Limb (tissue), 2 donors: Measurements from ENCODE around the gene CLRN2.
A peak's percentile ranks its signal among the peaks of the same experiment; 100 is the strongest.

Source experiments
- DNase-seq, 2 donors: peaks; one replicate each; pipeline ENCODE4 v3.0.0-alpha.2; 2016; ENCODE audit errors: extremely low spot score in 2 of 2

CLRN2 gene, protein sequence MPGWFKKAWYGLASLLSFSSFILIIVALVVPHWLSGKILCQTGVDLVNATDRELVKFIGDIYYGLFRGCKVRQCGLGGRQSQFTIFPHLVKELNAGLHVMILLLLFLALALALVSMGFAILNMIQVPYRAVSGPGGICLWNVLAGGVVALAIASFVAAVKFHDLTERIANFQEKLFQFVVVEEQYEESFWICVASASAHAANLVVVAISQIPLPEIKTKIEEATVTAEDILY

DNA sequence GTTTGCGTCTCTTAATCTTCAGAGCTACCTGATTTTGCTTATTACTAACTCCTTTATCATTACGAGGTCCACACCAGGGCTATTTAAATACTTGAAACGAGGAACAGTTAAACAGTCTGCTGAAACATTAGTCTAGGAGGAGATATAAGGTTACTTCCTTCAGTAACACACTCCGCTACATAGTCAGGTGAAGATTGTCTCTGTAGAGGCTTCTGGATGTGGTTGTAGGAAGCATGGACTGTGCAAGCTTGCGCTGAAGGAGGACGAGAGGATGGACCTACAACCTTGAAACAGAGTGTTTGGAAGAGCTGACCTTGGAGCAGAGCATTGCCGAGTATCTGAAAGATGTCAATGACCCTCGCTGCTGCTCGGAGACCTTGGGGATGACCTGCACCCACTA lies at the start of gene CLRN2:
Gene CLRN2 (plus strand): TSS at position 301 of the 400 bp plus-strand sequence. CDS start 102 bp downstream, outside the sequence.
- DNase-seq = no peak

- peak; percentile 58 to 65 for DNase-seq
These were observed 46.2 kb upstream of the CLRN2 start for GRCh38 chr4:17468619-17469221.

DNA sequence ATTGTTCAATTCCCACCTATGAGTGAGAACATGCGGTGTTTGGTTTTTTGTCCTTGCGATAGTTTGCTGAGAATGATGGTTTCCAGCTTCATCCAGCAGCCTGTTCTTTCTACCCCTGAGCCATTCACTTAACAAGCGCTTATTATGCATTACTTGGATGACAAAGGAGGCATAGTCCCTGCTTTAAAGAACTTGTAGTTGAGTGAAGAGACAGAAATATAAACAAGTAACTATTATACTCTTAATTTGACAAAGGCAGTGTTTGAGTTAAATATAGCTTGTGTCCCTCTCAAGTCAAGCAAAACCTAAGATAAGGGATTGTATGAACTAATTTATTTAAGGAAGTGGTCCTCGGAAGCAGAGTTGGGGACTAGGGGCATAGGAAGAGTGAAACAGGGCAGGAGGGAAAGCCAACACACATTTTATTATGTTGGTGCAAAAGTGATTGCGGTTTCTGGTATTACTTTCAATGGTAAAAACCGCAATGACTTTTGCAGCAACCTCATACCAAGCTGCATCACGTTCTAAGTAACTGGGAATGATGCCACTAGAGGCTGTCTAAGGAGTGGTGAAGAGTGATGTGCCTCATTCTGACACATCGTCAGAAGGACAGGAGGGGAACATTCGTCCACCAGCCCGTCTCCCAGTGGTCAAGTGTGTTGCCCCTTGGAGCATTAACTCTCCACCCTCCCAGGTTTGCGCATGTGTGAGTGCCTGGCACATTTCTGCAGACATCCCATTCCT lies 44.9 kb upstream of the CLRN2 start:
- no peak for DNase-seq

GRCh38 chr4:17475481-17475880 lies 39.5 kb upstream of the CLRN2 start:
- no peak for DNase-seq

DNA sequence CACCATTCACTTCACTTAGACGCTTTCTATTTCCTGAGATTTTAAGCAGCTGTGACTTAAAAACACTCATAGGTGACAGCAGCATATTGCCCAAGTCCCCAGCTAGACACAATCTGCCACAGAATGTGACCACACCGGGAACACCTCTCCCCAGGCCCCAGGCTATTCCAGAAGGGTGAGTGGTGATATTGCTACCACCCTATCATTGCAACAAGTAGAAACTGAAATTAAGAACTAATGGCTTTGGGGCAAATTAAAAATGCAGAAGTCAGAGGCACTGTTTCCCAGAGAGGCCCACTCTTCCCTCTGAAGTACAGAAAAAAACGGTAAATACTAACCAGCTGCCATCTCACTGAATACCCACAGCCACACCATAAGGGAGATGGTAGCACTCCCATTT lies 38.1 kb upstream of the CLRN2 start:
- DNase-seq = no peak

DNA sequence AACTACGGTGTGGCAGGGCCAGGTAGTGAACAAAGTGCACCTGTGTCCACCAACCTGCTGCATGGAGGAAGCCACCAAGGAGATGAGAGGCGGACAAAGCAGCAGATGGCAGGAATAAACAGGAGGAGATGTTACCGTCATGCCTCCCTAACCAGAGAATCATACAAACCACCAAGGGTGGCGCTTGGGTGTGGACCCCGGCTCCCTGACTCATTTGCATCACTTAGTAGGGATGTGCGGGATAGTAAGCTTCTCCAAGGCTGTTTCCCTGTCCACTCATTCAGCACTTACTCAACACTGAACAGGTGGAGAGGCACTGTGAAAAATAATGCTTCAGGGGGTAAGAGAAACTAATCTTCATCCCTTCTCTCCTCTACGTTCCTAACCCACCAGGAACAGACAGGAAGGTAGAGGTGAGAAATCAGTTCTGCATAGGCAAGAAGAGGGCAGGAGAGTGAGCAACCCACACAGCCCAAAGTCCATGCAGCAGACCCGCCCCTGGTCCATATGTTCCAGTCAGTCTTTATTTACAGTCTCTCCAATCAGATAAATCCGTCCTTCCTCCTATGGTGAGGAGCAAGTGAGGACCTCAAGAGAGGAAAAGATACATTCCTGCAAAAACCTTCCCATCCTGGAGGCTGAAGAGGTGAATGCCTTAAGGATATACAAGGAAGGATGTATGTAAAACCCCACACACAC lies 37.0 kb upstream of the CLRN2 start:
- DNase-seq = no peak

GRCh38 chr4:17480210-17480927 lies 34.6 kb upstream of the CLRN2 start:
- DNase-seq = no peak

- no peak for DNase-seq
These were observed 34.0 kb upstream of the CLRN2 start for GRCh38 chr4:17480955-17481354.

DNA sequence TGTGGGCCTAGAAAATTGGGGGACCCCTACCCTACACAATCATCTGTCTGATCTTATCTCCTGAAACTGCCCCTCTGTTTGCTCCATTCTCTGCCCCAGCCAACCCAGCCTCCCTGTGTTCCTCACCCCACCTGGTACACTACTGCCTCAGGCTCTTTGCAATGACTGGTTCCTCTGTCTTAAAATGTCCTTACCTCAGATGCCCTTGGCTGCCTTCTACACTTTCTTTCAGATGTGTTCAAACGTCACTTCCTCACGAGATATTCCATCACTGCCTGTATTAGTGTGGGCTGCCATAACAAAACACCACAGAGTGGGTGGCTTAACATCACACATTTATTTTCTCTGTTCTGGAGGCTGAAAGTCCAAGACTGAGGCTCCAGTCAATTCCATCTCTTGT lies 32.2 kb upstream of the CLRN2 start:
- DNase-seq = no peak

- no peak for DNase-seq
These were observed 25.8 kb upstream of the CLRN2 start for GRCh38 chr4:17489123-17489522.

DNA sequence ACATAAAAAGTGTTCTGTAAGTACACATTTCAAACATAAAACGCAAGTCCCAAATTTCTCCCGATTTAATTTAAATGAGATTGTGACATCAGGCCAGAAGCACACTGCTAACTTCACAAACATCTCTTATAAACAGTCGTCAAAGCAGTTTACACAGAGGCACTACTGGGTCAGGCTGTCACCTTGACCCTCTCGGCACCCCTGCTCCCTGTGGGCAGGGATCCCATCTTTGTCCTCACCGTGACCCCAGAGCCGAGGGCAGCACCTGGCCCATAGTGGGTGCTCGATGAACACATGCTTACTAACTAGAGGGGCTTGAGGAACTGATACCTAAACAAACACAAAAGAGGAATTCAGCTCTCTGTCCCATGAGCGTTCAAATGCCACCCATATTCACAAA lies 25.2 kb upstream of the CLRN2 start:
- no peak for DNase-seq

GRCh38 chr4:17490575-17491059 lies 24.3 kb upstream of the CLRN2 start:
- no peak for DNase-seq

DNA sequence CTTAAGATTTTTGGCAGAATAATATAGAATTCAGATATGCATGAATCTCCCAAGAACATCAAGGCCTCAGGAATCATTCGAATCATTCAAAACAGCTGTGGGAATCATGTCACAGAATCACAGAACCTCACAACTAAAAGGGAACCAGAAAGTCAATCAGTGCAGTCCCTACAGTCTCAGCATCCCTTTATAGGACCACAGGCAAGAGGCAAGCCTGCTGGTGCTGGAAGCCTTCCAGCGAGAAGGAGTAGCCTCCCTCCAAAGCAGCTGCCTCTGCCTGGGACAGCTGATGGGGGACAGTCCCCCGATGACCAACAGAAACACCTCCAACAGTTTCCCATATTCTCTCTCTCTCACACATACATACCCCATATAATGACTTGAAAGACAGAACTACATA lies 23.8 kb upstream of the CLRN2 start:
- DNase-seq = no peak

DNA sequence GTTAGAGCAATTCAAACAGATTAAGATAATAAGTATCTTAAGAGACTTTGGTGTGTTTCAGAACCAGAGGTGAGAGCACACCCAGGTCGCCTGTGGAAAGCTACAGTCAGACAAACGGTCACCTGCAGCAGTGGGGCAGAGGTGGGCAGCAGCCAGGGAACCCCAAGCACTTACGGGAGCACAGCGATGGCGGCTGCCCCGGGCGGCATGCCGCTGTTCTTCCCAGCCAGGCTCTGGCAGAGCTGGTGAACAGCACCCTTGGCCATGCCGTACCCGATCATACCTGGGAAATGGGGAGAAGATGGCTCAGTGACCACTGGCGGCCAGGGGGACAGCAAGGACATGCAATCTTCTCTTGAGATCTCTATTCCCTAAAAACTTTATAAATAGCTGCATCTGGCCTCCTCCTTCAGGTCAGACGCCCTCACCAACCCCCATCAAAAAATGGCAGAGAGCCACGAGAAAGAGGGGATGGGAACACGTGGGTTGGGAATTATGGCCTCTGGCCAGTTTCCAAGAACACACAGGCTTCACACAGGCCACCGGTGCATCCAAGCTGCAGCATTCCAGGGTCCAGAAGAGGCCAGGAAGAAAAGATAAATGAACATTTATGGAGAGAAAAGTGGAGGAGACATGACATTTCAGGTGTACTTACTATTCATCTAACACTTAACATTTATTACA lies 22.8 kb upstream of the CLRN2 start:
- no peak for DNase-seq

DNA sequence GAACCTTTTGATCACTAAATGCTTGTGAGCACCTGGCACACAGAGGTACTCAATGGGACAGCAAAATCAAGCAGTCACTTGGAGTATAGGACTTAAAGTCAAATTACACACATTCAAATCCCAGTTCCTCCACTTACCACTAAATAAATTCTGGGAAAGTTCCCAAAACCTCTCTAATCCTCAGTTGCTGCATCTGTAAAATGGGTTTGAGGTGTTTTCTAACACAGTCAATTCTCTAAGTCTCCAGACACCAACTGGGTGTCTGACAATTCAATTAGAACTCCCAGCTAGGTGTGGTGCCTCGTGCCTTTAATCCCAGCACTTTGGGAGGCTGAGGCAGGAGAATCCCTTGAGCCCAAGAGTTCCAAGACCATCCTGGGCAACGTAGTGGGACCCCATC lies 22.1 kb upstream of the CLRN2 start:
- no peak for DNase-seq

DNA sequence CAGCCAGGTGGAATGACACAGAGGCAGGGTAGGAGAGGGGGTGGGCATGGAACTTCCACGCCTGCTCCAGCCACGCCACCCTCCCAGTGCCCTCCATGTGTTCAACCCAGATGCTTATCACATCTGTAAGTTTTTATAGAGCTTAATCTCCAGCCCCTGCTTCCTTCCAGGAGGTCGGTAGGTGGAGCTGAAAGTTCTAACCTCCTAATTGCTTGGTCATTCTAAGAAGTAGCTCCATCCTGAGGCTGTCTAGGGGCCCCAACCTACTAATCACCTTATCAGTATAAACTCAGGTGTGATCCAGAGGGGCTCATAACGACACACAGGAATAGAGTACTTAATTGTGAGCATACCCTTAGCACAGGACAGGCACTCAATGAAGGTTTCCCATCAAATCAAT lies 21.3 kb upstream of the CLRN2 start:
- DNase-seq = no peak

- DNase-seq = no peak
These were observed 20.4 kb upstream of the CLRN2 start for GRCh38 chr4:17494258-17495190.

DNA sequence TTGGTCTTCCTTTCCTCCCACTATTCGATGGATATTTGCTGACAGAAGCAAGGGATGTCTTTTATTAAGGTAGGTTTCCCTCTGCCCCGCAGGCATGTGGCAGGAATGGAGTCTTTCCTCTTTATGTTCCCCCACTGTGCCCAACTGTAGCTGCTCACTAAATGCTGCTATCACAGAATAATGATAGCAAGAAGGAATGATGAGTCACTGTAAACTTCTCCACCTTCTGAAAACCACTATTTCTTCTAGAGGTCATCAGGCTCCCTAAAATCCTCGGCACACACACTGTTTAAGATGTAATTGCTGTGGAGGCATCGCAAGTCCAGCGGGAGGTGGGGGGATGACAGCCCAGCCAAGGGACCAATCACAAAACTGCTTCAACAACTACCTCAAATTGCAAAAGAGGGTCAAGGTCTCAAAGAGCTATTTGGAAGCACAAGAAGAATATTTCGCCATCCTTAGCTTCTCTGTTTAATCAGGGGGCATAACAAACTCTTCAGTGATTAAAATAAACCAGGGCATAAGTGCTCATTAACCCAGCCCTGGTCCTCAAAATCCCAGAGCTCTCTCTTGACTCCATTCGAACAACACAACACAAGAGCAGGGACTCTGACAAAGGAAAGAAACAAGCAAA lies 17.0 kb upstream of the CLRN2 start:
- no peak for DNase-seq

DNA sequence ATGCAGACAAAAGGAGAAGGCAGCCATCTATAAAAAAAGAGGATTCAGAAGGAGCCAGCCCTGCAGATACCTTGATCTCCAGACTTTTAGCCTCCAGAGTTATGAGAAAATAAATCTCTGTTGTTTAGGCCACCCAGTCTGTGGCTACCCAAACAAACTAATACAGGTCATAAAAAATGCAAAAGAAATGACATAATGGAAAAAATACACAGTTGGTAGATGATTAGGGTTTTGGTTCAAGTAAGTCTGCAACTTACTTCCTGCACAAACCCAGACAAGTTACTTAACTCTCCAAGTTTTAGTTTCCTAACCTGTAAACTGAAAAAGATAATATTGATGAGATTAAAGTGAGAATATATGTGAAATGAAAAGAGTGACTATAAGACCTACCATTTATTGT lies 14.4 kb upstream of the CLRN2 start:
- no peak for DNase-seq
